NCI-H345 (cell line): ENCODE measurements around the gene SMCO4.
"Not testable (repeated sequence)": the region's sequence is repeated elsewhere in the genome, so short reads cannot be mapped to it uniquely, and the experiment has no call there.

Experiments used
- DNase-seq: peaks from one replicate; lab custom pipeline; 2025; lab: John Stamatoyannopoulos, UW

The SMCO4 gene

DNA sequence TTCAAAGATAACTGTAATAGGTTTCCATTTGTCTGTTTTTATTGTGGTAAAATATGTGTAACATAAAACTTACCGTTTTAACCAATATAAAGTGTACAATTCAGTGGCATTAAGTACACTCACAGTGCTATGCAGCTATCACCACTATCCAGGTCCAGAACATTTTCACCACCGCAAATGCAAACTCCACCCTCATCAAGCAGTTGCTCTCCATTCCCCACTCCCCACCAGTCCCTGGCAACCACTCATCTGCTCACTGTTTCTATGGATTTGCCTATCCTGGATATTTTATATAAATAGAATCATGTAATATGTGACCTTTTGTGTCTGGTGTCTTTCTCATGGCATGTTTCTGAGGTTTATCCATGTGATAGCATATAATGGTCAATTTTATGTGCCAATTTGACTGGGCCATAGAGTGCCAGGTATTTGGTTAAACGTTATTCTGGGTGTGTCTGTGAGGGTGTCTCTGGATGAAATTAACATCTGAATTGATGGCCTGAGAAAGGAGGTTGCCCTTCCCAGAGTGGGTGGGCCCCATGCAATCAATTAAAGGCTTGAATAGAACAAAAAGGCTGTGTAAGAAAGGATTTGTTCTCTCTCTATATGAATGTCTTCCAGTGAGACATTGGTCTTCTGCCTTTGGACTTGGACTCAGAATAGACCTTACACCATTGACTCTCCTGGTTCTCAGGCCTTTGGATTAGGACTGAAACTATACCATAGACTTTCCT is 17.2 kb upstream of the SMCO4 start:
- no peak for DNase-seq

DNA sequence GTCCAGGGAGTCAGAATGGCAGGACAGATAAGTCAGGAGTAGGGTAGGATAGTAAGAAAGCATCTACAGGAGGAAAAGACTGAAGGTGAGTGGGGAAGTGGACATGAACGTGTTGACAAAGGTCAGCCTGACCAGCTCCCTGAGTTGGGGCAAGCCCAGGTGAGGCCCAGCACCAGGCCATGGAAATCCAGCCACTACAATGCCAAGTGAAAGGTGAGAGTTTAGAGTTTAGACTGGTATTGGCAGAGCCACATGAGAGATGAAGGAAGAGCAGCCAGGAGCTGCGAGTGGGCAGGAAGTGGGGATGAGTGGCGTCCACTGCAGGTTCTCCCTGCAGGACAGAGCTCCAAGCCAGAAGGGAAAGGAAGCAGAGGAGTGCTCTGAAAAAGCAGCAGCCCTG is 16.5 kb upstream of the SMCO4 start:
- no peak for DNase-seq

DNA sequence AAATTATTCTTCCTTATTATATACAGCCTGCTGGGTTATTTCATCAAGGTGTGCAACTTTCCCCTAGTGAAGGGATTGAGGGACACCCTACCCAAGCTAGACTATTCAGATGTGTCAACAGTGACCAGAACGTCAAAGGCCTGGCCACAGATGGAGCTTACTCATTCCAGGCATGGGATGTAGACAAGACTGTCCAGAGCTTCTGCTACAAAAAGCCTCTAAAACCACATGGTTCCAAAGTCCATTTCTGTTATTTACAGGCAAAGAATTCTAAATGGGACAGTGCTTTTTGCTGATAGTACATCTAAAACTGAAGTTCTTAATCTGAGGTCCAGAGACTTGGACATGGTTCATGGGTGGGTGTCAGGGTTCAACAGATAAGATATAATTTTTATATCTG is 9.7 kb upstream of the SMCO4 start:
- DNase-seq: no peak

DNA sequence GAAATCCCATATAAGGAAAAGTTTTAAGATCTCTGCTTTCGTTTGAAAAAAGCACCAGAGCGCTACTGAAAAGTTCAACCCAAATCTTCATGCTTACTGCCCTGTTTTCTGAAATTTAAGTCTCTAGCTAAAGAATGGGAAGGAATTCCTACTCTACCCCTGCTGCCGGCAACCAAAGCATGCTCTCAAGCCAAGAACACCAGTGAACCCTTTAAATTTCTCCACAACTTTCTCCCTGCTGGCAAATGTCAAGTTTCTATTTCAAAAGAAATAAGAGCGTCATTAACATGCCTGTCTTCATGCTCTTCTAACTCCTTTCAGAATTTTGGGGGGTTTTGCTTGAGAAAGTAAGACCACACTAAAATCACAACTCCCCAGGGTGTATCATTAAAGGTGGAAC is 6.8 kb upstream of the SMCO4 start:
- DNase-seq: no peak

DNA sequence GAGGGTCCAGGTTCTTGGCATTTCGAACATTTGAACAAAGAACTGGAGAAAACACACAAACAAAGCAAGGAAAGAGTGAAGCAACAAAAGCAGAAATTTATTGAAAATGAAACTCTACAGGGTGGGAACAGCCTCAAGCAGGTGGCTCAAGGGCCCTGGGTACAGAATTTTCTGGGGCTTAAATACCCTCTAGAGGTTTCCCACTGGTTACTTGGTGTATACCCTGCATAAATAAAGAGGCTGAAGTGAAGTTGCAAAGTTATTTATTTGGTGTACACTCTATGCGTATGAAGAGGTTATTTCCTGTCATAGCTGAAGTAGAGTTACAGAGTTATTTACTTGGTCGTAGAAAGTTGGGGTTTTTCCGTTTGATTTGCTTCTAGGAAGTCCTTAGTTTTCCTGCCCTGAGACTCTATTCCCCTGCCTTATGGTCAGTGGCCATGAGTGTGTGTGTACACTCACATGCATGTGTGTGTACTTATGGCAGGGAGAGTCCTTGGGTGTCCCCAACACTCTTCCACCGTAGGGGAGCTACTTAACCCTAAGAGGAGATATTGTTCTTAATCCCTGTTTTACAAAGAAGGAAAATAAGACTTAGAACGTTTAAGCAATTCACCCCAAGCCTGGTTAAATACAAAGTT is 5.6 kb upstream of the SMCO4 start:
- DNase-seq: no peak

DNA sequence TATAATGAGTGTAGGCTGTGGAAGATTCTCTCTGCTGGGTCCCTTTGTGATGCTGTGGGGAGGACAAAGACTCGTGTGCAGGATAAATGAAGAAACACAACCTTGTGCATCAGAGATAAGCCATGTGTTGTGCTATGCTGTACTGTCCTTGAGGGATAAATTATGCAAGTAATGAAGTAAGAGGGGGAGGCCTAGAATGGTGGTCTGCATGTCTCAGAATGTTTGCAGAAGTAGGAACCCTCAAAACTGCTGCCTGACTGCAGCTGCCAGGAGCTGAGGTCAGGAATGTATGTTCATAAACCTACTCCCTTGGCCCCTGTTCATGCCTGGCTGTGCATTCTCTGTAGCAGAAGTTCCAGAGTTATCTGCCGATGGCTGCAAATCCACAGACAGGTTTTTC is 4.6 kb upstream of the SMCO4 start:
- DNase-seq: no peak

DNA sequence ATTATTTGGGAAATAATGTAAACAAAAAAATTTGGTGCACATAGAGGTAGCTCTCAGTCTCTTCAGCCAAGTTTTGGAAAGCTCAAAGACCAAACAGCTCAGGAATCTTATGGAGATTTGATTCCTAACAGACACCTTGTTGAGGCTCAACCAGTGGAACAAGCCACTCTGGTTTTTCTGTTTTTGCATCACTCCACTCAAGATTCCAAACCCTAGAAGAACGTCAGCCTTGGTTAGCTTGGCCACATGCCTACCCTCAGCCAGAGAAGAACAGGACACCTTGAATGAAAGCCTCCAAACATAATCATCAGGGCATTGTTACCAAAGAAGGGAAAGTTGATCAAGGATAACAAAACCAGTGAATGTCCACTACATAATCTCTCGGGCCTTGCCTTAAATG is 3.8 kb upstream of the SMCO4 start:
- DNase-seq: no peak

DNA sequence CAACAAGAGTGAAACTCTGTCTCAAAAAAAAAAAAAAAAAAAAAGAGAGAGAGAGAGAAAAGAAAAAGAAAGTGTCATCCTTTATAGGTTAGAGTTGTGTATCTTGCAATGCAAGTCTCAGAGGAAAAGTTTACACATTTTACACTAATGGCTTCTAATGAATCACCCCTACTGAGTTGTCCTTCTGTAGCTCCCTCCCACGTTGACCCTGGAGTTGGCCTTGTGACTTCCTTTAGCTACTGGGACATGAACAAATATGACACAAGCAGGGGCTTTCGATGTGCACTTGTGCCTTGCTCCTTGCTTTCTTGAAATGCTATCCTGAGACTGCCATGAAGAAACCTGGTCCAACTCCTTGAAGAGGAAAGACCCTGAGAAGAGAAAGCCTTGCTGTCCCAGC is 2.4 kb upstream of the SMCO4 start:
- no peak for DNase-seq

DNA sequence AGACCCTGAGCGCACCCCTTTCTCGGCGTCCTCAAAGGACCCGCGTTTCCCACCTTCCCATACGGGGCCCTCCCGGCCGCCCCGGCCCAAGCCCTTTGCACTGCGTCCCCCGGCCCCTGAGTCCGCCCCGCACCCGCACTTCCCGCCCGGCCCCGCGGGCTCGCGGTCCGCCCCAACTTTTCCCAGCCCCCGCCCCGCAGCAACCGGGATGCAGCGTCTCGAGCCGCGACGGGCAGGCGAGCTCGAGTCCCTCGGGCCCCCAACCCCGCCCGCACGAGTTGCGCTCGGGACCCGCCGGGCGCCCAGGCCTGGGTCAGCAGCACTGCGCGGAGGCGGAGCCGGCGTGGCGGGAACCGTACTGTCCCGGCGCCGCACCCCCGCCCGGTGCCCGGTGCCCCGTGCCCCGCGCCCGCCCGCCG is 371 bp downstream of the SMCO4 start:
- peak; percentile 47 for DNase-seq

DNA sequence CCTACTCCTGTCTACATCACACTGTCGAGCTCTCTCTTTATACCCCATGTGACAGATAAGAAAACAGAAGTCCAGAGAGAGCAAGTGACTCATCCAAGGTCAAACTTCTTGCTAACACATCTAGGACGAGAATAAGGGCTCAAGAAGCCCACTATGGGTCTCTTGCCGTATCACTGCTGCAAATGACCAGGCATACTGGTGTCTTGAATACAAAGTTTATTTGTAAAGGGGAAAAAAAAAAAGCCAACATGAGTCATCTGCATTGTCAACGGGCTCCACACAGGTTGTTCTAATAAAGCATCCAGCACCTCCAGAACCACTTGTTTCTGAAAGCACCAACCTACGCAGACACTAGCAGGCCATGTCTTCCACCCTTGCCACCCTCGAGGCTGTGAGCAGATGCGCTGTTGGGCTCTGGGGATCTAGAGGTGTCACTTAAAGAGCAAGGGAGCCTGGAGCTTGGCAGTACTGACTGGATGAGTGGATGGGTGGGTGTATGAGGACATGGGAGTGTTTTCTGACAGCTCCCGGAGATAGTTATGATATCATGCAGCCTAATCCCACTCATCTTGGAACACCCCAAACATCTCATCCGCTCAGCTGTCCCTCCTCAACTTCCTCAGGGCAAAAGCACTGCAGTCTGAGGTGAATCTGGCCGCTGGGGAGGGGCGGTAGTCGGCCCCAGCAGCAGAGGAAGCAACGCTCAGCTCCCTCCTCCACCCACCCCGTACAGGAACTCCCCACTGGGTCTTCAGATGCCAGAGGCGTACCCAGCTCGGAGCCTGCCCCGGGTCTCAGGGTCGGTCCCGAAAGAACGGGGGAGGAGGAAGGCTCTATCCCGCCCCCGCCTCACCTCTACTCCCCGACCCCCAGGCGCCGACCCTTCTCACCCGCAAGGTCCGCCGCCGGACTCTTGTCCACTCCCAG is 1.0 kb downstream of the SMCO4 start:
- peak; percentile 72 for DNase-seq

DNA sequence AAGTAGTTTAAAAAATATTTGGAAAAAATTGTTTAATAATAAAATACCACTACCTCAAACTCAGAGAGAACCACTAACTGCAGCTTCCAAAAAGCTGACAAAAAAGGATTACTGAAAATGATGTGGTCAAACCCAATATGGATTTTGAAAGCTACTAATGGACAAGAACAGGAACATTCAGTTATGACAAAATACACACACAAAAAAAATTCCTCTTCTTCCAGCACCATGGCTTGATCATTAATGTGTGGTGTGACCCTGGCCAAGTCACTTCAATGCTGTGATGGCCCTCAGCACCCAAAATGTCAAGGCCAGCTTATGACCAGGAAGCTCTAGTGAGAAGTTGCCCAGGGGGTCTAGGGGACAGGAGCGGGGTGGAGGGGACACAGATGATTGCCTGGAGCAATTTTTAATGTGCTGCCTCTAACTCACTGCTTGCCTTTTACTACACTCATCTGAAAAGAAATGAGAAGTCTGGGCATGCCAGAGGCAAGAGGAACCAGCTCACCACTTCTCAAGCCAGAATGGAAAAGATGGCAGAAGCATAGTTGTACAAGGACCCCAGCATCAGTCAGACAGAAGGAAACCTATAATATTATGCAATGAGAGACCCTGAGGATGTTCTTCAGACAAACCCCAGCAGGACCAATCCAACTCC is 2.2 kb downstream of the SMCO4 start:
- DNase-seq: no peak

DNA sequence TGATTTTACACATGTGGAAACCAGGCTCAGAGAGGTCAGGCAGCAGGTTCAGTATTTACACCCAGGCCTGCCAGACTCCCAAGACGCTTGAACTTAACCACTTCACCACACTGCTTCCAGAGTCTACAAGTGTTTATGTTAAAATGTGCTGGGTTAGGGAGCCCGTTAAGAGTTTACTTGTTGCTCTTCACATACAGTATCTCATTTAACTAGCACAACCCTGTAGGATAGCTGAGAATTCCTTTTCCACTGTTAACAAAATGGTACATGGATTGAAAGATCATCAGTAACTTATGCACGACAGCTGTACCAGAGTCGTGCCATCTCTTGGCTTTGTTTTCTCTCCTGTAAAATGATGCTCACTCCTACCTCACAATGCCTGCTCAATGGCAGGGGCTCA is 2.9 kb downstream of the SMCO4 start:
- no peak for DNase-seq

DNA sequence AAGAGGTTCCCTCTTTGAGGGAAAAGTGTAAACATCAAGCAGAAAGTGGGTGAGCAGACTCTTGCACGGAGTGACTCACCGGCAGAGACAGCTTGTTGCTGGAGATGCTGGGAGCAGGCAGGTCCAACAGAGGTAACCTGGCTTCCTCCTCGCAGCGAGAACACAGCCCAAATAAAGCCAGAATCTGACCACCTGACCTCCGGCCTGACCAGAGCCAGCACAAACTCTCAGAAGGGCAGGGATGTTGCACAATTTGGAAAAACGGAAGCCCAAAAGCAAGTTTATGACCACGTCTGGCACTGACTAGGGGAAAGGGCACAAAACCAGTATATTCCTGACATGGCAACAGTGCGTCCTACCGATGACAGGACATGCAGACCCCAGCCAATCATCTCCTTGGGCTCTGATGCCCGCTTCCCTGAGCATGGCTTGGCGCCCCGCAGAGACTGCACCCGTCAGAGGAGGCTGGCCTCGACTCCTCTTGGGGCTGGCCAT is 5.4 kb downstream of the SMCO4 start:
- DNase-seq: peak; percentile 35

DNA sequence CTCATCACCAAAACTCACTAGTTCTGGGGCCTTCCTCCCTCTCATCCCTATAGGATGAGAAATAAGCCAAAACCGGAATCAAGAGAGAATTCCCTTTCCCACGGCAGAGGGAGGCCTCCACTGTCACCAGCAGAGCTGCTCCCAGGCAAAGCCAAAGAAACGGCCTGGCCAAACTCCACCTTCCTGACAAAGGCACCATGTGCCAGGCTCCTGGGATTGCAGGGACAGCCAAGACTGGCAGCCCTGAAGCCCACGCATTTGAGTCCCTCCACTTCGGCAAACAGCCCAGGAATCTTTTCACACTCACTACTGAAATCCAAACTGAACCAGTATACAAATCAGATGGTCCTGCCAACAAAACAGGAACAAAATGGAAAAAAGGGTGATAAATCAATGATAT is 6.1 kb downstream of the SMCO4 start:
- no peak for DNase-seq

DNA sequence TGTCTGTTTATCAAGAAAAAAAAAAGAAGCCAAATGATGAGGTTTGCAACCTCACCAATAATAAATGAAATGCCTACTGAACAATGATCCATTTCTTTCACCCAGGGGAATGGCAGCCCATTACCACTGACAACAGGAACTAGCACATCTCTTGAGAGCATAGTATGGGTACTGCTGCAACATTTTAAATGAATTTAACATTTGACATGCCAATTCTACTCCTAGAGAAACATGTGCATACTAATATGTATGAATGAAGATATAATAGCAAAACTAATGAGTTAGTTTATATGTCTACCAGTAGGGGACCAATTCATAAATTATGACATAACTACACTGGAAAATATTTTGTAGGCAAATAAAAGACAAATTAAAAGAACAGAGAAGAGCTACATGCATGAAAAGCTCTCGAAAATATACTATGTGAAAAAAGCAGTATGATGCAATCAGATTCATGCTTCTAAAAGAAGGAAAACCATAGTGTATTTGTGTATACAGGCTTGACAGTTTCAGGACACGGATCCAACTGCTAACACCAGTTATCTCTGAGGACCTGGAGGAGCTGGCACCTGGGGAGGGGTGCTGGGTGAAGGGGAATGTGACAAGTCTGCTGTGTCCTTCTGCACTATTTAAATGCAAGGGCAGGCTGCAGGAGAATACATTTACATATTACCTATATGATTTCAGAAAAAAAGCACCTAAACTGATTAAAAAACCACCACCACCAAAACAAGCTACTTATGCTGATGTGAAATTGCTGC is 6.9 kb downstream of the SMCO4 start:
- no peak for DNase-seq

DNA sequence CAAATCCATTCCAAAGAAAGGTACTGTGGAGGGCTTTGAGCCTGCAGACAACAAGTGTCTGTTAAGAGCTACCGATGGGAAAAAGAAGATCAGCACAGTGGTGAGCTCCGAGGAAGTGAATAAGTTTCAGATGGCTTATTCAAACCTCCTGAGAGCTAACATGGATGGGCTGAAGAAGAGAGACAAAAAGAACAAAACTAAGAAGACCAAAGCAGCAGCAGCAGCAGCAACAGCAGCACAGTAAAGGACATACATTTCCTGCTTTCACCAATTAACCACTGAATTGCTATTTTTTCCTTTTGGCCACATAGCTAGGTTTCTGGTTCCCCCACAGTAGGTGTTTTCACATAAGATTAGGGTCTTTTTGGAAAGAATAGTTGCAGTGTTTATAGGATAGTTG is 7.6 kb downstream of the SMCO4 start:
- DNase-seq: not testable (repeated sequence)

DNA sequence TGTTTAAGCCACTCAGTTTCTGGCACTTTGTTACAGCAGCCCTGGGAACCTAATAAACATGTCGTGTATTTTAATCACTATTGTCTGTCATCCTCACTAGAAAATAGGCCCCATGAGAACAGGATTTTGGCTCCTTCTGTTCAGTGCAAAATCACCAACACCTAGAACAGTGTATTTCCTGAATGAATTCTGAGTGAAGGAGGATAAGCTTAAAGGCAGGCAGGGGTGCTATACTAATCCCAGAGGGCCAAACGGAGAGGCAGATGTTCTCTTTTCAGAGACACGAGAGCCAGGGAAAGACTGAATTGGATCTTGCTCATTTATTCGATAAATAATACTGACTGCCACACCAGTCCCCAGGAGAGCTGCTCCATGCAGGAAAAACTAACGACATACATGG is 10.4 kb downstream of the SMCO4 start:
- peak; percentile 9 for DNase-seq

DNA sequence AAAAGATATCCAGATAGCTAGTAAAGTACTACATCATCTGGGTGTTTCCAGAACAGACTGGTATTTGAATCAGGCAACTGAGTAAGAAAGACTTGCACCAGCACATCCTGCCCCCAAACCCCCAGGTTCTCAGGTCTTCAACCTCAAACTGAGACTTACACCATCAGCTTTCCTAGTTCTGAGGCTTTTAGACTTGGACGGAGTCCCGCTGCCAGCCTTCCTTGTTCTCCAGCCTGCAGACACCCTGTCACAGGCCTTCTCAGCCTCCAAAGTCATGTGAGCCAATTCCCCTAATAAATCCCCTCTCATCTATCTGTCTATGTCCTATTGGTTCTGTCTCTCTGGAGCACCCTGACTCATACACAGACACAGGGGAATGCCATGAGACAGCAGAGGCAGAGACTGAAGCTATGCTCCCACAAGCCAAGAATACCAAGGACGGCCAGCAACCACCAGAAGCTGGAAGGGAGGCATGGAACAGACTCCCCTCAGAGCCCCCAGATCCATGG is 10.9 kb downstream of the SMCO4 start:
- DNase-seq: no peak

DNA sequence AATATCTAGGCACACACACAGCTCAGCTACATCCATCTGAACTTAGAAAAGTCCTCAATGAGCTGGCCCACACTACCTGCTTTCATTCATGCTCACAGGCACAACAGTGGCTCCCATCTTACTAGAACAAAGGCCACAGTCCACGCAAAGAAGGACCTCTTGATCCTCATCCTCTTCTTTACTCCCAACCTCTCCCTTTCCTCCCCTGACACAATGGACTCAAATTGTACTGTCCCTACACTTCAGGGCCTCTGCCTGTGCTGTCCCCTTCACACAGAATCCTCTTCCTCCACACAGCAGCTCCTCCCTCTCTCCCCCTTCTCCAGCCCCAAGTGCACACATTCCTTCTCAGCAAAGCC is 12.7 kb downstream of the SMCO4 start:
- no peak for DNase-seq

DNA sequence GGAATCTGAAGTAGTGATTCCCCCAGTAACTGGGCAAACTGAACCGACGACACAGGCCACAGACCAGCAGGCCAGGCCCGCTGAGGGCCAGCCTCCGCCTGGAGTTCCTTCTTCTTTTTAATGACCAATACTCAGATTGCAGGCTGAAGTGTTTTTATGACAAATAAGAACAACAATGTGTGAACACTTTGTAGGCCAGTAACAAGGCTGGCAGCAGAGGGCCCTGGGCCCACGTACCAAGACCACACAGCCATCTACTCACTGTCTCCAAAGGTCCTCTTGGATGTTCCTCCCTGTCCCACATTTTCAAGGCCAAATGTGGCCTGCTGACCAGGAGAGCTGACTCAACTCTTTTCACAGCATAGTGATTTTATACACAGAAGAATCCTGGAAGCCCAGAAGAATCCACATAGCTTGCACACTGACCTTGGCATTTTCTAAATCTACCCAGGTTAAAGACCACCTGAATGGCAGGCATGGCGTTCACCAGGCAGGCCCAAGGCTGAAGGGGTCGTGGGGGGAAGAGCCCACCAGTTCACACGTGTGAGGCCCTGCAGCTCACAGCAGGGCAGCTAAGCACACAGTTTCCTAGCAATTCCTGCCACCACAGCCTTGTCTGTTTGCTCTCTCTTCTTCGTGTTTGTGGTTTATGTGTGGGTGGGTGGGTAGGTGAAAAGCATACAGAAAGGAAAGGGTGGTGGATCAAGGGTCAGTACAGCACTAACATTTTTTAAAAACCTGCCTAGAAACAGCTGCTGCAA is 13.3 kb downstream of the SMCO4 start:
- no peak for DNase-seq
